8988T (cell line): ENCODE results near the gene TTYH2.

ENCODE experiments used
- DNase-seq: peaks from one replicate; pipeline ENCODE4 v3.0.0; 2011

TTYH2 gene

DNA sequence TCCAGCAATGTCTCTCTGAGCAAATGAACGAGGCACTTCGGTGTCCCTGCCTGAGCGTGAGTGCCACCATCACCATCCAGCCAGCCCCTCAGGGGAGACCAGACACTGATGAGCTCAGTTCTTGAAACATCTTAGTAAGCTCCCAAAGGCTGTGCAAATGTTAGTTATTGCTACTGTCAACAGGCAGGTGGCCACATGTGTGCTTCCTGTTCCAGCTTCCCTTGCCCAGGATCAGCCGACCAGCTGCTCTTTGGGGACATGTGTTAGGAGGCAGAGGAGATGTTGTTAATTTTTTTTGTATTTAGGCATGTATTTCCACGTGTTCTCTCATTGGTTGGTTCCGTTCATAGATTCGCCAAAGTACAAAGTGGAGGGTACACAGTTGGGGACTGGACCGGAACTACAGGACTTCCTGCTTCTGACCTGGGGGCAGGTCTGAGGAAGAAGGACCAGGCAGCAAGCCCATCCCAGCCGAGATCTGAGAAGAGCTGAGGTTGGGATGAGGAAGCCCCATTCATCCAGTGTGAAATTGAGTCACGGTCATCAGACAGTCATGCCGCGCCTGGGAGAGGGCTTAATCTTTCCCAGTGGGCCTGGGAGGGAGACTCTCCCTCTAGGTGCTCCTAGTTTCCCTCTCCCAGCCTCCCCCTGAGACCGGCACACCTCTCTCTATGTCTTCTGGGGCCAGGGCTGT is 3.8 kb downstream of the TTYH2 start:
- no peak for DNase-seq

DNA sequence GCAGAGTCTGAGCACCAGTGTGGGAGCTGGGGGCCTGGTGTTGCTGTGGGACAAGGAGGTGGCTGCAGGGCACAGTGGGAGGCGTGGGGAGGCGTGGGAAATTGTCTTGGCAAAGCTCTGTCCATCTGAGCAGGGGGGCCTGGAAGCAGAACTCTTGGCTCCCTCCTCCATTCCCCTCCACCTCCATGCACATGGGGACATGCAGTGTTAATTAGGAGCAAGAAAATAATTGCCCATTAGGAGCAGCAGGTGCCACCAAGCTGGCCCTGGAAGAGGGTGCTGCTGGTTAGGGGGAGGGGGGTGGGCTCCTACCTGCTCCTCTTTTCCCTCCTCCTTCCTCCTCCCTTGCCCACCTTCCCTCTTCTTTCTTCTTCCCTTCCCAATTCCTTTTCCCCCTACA is 4.5 kb downstream of the TTYH2 start:
- no peak for DNase-seq

DNA sequence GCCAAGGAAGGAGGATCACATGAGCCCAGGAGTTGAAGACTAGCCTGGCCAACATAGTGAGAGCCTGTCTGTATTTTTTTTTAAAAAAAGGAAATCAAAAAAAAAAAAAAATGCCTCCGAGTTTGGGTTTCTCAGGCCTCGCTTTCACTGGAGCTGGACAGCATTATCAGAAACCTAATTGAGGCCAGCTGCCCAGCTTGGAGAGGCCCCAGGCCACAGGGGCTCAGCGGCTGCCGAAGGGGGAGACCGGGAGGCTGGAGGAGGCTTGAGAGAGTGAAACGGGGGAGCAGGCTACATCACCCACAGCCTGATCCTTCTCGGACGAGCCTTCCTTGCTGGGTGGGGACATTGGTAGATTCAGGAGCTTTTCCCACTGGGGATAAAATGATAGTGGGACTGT is 5.1 kb downstream of the TTYH2 start:
- DNase-seq: no peak

DNA sequence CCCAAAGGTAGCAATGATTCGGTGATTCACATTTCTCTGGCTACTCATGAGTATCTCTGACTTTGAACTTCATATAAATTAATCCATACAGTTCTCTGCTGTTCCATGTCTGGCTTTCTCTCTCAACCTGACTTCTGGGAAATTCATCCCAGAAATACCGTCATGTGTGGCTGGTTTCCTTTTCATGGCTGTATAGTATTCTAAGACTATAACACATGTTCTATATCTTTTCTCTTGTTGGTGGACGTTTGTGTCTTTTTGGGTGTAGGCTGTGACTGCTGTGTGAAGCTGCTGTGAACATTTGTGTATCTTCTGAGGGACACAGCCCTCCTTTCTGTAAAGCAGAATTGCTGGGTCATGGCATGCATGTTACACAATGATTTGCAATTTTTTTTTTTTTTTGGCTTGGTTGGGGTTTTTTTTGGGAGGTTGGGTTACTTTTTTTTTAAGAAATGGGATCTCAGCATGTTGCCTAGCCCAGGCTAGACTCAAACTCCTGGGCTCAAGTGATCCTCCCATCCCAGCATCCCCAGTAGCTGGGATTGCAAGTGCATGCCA is 6.3 kb downstream of the TTYH2 start:
- DNase-seq: no peak

DNA sequence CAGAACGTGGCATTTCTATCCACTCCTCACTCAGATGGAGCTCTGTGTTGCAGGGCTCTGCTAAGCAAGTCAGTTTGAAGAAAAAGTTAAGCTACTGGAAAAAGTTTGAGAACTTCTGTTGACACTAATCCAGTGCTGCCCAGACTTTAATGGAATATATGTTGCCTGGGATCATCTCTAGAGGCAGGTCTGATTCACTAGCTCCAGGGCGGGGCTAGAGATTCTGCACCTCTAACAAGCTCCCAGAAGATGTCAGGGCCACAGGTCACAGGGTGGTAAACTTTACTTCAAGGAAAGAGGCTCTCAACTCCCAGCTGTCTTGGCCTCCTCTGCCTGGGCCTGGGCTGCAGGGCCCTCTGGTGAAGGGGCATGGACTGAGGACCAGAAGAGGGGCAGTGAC is 6.8 kb downstream of the TTYH2 start:
- no peak for DNase-seq

DNA sequence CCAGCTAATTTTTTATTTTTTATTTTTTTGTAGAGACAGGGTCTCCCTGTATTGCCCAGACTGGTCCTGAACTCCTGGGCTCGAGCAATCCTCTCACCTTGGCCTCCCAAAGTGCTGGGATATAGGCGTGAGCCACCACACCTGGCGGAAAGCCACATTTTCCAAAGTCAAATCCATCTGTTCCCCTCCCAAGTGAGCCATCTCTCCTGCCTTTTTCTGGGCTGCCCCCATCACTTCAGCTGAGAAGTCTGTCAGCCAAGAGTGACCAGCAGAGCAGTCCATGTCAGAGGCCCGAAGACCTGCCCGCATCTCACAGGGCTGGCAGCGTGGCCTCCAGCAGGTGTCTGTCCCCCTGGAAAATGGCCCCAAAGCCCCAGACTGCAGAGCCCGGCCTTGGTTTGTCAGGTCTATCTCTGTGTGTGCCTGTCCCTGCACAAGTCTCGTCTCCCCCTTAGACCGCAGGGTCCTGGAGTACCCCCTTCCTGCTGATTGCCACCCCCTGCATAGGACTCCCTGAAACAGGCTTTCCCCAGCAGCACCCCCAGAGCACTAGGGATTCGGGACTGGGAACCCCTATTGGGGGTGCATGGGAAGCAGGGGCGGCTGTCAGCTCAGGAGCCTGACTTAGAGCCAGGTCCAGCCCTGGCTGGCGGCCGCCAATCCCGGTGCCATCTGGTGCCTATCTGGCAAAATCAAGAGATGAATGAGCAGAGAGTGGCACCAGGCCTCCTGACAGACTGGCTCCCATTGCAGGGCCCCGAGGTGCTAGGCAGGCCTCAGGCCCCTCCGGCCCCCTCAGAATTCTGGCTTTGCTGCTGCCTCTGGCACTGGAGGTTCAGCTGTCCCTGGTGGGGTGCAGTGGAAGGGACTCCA is 7.8 kb downstream of the TTYH2 start:
- DNase-seq: no peak

DNA sequence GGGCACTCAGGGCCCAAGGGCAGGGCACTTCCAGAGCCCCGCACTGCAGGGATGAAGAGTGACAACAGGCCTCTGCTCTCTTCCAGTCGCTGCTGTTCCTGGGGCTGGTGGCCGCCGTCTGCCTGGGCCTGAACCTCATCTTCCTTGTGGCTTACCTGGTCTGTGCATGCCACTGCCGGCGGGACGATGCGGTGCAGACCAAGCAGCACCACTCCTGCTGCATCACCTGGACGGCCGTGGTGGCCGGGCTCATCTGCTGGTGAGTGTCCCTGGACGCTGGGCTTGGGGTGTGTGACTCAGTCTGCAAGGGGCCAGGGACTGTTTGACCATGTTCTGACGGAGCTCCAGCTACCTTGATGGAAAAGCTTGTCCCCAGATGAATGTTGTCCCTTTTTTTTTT is 9.0 kb downstream of the TTYH2 start:
- no peak for DNase-seq

DNA sequence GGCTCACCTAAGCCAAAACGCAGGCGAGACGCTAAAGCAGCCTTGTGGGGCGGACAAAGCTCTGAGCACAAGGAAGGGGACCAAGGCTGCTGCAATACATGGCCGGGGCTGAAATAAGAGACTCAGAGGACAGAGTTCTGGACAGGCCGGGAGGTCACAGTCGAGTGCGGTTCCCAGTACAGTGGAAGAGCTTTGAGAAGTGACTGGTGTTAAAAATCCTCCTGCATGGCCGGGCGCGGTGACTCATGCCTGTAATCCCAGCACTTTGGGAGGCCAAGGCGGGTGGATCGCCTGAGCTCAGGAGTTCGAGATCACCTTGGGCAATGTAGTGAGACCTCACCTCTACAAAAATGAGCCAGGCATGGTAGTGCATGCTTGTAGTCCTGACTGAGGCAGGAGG is 10.5 kb downstream of the TTYH2 start:
- no peak for DNase-seq

DNA sequence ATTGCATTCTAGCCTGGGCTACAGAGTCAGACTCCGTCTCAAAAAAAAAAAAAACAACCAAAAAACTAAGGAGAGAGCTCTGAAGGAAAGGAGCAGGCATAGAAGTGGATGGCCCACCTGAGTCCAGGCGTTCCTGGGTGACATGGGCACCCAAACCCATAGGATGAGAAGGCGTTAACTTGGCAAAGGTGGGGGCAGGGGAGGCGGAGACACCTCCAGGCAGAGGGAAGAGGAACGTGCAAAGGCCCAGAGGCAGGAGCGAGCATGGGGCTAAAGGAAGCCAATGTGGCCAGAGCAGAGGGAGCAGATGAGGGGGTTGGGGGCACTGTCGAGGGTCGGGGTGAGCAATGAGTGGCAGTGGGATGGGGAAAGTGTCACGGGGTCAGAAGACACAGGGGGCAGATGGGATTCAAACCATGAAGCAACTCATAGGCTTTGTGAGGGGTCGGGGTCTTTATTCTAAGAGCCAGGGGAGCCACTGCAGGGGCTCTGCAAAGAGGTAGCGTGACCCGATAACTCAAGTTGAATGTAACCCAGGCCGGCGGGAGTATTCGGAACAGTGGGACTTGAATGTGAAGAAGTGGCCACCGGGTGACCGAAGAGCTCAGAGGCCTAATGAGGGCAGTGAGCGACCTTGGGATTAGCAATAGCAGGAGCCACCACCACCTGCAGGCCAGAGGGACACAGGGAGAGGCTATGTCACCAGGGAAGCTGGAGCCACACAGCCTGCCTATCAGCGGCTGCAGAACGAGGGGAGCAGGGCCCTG is 11.8 kb downstream of the TTYH2 start:
- no peak for DNase-seq

DNA sequence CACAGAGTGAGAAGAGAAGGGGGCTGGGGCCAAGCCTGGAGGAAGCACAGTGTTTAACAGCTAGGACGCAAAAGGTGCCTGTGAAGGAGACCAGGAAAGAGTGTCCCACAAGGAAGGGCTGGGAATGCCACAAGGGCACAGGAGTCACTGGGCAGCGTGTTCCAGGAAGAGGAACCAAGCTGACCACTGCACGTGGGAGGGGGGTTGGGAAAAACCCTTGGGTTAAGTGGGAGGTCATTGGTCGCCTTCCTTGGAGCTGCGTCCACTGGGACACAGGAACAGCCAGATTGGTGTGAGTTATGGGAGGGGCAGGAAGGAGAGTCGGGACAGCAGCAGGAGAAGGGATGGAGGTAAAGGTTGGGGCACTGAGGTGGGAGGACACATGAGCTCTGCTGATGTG is 12.9 kb downstream of the TTYH2 start:
- no peak for DNase-seq

DNA sequence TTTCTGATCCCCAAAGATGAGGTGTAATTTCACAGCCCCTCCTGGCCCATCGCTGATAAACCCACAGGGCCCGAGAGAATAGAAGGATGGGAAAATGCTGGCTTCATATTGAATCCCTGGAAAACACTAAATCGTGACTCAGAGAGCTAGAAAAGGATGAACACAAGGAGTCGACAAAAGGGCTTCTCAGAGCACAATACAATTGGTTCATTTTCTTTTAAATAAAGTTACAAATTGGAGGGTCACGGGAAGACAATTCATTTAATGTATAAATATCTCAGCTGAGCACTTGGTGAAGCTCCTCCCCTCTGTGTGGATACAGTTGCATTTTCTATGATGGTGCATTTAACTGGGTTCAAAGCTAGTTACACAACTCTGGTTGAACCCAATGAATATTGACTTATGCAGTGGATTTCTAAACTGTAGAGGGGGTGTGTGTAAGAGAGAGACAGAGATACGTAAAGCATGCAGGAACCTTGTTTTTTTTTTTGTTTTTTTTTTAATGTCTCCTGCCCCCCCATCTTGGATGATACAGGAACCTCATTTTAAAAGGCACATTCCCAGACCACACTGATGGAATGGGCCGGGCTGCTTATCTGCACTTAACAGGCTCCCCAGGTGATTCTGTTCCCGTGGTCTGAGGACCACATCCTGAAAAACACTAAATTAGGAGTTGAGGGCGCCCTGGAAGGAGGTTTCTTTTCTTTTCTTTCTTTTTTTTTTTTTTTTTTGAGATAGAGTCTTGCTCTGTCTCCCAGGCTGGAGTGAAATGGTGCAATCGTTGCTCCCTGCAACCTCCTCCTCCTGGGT is 14.1 kb downstream of the TTYH2 start:
- DNase-seq: no peak

DNA sequence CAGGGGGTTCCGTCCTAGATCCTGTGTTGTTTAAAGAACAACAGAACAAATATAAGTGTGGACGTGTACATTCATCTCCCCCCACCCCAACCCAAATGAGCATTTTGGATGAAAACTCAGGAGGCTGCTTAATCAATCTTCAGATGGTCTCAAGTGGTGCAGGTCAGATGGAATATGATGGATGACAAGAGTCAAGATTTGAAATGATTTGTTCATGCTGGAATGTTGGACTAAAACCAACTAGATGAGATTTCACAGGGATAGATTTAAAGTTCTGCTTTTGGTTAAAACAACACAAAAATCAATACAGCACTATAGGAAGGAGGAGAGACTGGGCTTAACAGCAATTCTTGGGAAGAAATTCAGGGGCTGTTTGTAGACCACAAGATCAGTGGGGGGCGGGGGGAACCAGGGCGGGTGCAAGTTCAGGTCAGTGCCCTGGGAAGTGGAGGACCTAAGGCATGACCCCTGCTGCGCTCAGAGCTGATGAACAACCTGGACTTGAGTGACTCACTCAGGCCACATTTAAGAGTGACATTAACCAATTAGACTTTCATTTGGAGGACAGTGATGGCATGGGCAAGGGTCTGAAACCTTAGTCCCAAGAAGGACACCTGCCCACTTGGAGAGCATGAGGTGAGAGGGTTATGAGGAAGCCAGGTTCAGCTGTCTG is 15.1 kb downstream of the TTYH2 start:
- DNase-seq: no peak

DNA sequence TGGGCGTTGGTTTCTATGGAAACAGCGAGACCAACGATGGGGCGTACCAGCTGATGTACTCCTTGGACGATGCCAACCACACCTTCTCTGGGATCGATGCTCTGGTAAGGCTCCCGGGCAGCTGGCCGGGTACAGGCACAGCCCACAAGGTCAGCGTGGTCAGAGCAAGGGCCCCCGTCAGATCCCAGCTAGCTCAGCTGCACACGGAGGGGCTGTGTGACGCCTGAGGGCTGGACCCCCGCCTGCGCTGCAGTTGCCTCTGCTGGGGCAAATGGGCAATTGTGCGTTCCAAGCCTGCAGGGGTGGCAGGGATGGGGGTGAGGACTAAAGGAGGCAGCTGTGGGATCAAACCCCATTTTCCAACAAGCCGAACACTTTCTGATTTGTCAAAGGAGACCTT is 17.5 kb downstream of the TTYH2 start:
- no peak for DNase-seq

DNA sequence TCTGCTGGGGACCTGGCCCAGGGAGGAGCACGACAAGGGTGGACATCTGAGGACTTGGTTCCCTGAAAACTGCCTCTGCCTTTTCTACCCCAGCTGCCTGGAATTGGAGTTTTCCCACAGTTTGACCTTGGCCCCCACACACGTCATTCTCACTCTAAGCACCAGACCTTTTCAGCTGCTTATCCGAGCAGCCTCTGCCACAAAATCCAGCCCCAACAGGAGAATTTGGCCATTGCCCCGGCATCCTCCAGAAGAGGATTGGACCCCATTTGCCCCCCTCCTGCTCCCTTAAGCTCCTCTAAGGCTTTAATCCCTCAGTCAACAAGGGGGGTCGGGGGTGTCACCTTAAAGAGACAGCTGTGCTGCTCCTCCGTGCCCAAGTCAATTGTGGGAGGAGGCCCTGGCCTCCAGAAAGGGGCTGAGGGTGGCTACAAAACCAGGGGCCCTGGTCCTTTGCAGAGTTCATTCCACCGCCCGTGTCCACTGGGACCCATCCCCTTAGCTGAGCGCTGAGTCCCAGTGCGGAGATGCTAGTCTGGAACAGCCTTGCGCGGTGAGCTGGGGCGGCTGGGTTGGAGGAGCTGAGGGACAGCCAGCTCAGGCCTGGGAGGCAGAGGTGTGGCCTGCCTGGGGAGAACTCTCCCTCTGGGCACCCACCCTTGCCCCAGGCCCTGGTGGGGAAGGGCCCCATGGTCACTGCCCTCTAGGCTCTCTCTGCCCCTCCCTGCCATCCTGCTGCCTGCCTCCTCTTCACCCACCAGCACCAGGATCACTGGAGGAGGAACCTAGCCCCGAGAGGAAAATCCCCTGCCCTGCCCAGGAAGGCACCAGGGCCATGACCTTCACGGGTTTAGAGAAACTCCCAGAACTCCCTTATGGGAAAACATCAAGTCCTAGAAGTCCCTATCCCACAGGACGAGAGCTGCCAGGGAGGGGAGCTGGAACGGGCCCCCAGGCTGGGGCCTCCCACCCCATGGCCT is 18.8 kb downstream of the TTYH2 start:
- no peak for DNase-seq

DNA sequence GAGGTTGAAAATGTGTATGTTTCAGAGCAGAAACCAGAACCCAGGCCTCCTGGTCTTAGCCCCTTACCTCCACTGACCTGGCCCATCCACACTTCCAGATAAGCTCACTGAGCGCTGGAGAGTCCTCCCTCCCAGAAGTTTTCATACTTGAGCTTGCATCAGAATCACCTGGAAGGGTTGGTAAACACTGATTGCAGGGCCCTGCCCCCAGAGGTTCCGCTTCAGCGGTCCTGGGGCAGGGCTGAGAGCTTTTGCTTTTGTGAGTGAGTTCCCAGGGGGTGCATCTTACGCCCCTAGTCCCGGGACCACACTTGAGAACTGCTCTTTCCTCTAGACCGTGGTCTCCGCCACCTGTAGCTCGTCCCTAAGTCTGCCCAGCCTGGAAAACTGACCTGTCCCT is 20.6 kb downstream of the TTYH2 start:
- DNase-seq: no peak

DNA sequence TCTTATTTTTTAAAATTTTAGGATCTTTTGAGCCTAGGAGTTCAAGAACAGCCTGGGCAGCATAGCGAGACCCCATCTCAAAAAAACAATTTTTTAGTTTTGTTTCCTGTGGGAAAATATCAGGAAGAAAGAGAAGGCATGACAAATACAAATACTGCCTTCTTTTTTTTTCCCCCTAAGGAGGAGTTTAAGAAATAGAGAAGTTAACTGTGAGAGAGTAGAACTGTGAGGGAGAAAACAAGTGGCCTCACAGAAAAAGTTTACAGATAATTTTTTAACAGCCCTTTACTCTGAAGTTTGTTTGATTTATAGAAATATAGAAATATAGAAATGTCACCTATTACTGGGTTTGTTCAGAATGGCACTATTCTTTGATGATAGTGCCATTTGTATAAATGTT is 21.1 kb downstream of the TTYH2 start:
- DNase-seq: no peak

DNA sequence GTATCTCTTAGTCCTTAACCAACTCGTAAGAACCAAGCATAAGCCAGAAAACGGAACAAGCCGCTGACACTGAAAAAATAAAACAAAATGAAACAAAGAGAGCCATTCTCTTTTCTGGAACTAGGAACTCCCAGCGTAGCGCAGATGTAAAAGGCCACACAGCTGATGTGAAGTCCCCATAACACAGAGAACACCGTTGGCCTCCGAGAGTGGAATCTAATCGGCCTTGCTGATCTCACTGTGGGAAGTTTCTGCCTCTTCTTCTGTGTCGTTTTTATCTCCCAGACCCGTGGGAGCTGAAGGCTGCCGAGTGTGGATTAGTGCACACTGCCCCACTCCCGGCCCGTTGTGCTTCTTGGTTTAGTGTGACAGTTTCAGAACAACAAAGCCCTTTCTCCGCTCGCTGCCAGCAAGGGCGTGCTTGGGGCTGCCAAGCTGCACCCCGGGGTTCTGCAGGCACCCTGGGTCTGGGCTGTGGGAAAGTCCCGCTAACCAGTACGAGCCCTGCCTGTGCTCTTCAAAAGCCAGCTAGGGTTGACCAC is 21.7 kb downstream of the TTYH2 start:
- no peak for DNase-seq

DNA sequence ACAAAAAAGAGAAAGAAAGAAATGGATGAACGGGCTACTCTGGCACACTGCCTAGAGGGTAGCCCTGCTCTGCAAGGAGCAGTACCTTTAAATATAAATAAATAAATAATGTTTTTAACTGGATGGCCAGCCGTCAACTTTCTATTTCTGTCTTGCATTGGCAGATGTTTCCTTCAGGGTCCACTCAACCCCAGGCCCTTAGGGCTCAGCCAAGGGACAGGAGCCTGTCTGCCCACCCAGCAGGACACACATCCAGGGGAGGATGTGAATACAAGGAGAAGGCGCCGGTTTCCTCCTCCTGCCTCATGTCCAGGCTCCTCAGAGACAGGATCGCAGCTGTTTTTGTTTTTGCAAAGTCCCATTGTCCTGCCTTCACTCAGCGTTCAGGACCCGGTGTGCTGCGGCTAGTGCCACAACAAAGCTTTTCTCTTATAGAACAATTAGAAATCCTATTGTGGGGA is 22.6 kb downstream of the TTYH2 start:
- DNase-seq: no peak

DNA sequence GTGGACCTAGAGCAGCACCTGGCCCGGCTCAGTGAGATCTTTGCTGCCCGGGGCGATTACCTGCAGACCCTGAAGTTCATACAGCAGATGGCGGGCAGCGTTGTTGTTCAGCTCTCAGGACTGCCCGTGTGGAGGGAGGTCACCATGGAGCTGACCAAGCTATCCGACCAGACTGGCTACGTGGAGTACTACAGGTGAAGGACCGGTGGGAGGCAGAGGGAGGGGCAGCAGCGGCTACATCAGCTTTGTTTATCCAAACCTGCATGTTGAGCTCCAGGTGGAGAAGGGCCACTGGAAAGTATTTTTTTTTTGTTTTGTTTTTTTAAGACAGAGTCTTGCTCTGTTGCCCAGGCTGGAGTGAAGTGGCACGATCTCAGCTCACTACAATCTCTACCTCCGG is 23.9 kb downstream of the TTYH2 start:
- no peak for DNase-seq

DNA sequence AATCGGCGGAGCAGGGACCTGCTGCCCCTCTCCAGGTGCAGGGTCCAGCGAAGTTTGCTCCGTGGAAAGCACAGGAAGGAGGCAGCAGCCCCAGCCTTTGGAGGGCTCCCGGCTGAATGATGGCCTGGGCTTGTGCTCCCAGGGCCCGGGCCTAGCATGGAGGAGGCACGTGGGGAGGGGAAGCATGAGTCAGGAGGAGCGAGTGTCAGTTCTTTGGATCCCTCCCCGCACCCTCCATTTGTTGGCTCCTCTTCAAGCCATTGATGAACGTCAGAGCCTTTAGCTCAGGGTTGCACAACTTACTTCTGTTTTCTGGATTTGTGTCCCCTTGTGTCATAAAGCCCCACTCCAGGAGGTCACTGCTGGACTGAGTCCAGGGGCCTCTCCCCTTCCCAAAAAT is 25.8 kb downstream of the TTYH2 start:
- no peak for DNase-seq
